HCT116 (cell line): Measurements from ENCODE around the gene MFRP. TPM values are rescaled to one million over a fixed set of nuclear protein-coding genes. Genes with fewer than 3 reads are reported as not detected.

Experiments used
- ATAC-seq: fragments of 200-7000 bp; cut with Tn5 transposase; 2 replicates; pipeline ENCODE4 v1.9.1; 2020; ENCODE audit warnings: mild to moderate bottlenecking, moderate library complexity
- BruUV-seq: library from RNA; stranded (reverse); fragments of 400-500 nt; replicated peaks from 2 replicates; lab custom pipeline; 2021; lab: Mats Ljungman, UMichigan
- CTCF ChIA-PET: fragments of 300-600 bp; sonication (Branson Sonifier 250); formaldehyde crosslinking; loops from one replicate; lab custom pipeline; 2021; ENCODE audit warnings: antibody characterized with exemption; lab: Charles Lee
- POLR2A ChIA-PET: fragments of 300-600, 350-600 bp; sonication (Branson Sonifier 250); formaldehyde crosslinking; loops from one replicate; lab custom pipeline; 2021; ENCODE audit warnings: antibody characterized with exemption; lab: Charles Lee
- RAD21 ChIA-PET, 2 experiments: fragments of 300-600 bp; sonication (Branson Sonifier 250); formaldehyde crosslinking; loops; one replicate each; lab custom pipeline; 2023; ENCODE audit warnings: low total read pairs in 2 of 2; ENCODE audit not compliant: uncharacterized antibody in 2 of 2, unreplicated experiment in 2 of 2, low non-redundant PET in 1 of 2; lab: Charles Lee
- DNase-seq: peaks from one replicate; pipeline ENCODE4 v3.0.0-alpha.2; 2010; ENCODE audit warnings: low read depth, low spot score
- H2AFZ ChIP-seq: fragments of 200-600 bp; shearing (Covaris generic), sonication (generic); 2 replicates; pipeline ENCODE4 v1.6.1; 2017; ENCODE audit warnings: low read depth, mixed run types, mixed read lengths, antibody characterized with exemption, low read length; ENCODE audit not compliant: poor library complexity, severe bottlenecking
- H3K27ac ChIP-seq: 2 replicates; pipeline ENCODE4 v1.5.1; 2012; ENCODE audit warnings: low read depth, low read length
- H3K27me3 ChIP-seq: fragments of 200-600 bp; sonication (generic); 2 replicates; pipeline ENCODE4 v1.6.1; 2016; ENCODE audit warnings: mixed run types, low read length, mixed read lengths; ENCODE audit not compliant: insufficient read depth
- H3K36me3 ChIP-seq, 2 experiments: fragments of 200-500 bp in 1 of 2; fragments of 200-600 bp in 1 of 2; sonication (Bioruptor generic) in 1 of 2; sonication (generic) in 1 of 2; 2 replicates each; pipeline versions ENCODE4 v1.5.1 to v1.6.1; 2014 to 2016; ENCODE audit warnings: low read length in 2 of 2, inconsistent platforms in 1 of 2, mixed read lengths in 1 of 2, mixed run types in 1 of 2; ENCODE audit not compliant: insufficient read depth in 2 of 2, control insufficient read depth in 1 of 2
- H3K4me1 ChIP-seq, 2 experiments: fragments of 200-600 bp in 1 of 2; sonication (generic) in 1 of 2; 2 replicates each; pipeline versions ENCODE4 v1.5.1 to v1.6.1; 2012 to 2017; ENCODE audit warnings: low read length in 2 of 2, inconsistent platforms in 1 of 2, mild to moderate bottlenecking in 1 of 2, mixed read lengths in 1 of 2, mixed run types in 1 of 2, moderate library complexity in 1 of 2; ENCODE audit not compliant: insufficient read depth in 2 of 2, control insufficient read depth in 1 of 2
- H3K4me2 ChIP-seq: fragments of 200-600 bp; sonication (generic); 2 replicates; pipeline ENCODE4 v1.6.1; 2017; ENCODE audit warnings: mixed run types, low read length, mixed read lengths
- H3K4me3 ChIP-seq, 2 experiments: fragments of 200-600 bp in 1 of 2; sonication (generic) in 1 of 2; replicated peaks in 1 of 2; 2 replicates each; pipeline ENCODE4 v1.5.1; 2011 to 2016; ENCODE audit warnings: low read length in 2 of 2, control low read depth in 1 of 2, low read depth in 1 of 2, mild to moderate bottlenecking in 1 of 2, mixed read lengths in 1 of 2, mixed run types in 1 of 2
- H3K79me2 ChIP-seq: fragments of 200-600 bp; sonication (generic); 2 replicates; pipeline ENCODE4 v1.6.1; 2017; ENCODE audit warnings: mild to moderate bottlenecking, mixed run types, low read length, moderate library complexity, mixed read lengths; ENCODE audit not compliant: insufficient read depth
- H3K9ac ChIP-seq: fragments of 200-600 bp; sonication (generic); 2 replicates; pipeline ENCODE4 v1.6.1; 2016; ENCODE audit warnings: low read length, mixed read lengths
- H3K9me2 ChIP-seq: fragments of 200-600 bp; sonication (generic), shearing (Covaris generic); 2 replicates; pipeline ENCODE4 v1.6.1; 2017; ENCODE audit warnings: mixed run types, mild to moderate bottlenecking, moderate library complexity; ENCODE audit not compliant: insufficient read depth
- H3K9me3 ChIP-seq, 2 experiments: fragments of 200-500 bp in 1 of 2; fragments of 200-600 bp in 1 of 2; sonication (Bioruptor generic) in 1 of 2; sonication (generic) in 1 of 2; 2 replicates each; pipeline ENCODE4 v1.6.1; 2014 to 2017; ENCODE audit warnings: low read length in 2 of 2, mixed read lengths in 2 of 2, inconsistent platforms in 1 of 2, low read depth in 1 of 2, mild to moderate bottlenecking in 1 of 2, mixed run types in 1 of 2, moderate library complexity in 1 of 2; ENCODE audit not compliant: control insufficient read depth in 1 of 2, insufficient read depth in 1 of 2
- H4K20me1 ChIP-seq: fragments of 200-600 bp; sonication (generic), shearing (Covaris generic); 2 replicates; pipeline ENCODE4 v1.6.1; 2017; ENCODE audit warnings: mixed run types, mild to moderate bottlenecking, moderate library complexity; ENCODE audit not compliant: insufficient read depth
- EGR1 ChIP-seq: IDR thresholded peaks from 2 replicates; pipeline ENCODE4 v1.6.1; 2012; ENCODE audit warnings: low read depth
- EZH2 ChIP-seq: fragments of 200-600 bp; sonication (generic); IDR thresholded peaks from 2 replicates; pipeline ENCODE4 v1.6.1; 2017; ENCODE audit warnings: antibody characterized with exemption, mixed run types
- POLR2AphosphoS5 ChIP-seq: IDR thresholded peaks from 2 replicates; pipeline ENCODE4 v1.6.1; 2011; ENCODE audit warnings: mild to moderate bottlenecking, low read depth, low read length, moderate library complexity
- SP1 ChIP-seq: IDR thresholded peaks from 2 replicates; pipeline ENCODE4 v1.6.1; 2012; ENCODE audit warnings: low read depth
- YY1 ChIP-seq: IDR thresholded peaks from 2 replicates; pipeline ENCODE4 v1.6.1; 2011; ENCODE audit warnings: low read length, low read depth, moderate library complexity, mild to moderate bottlenecking; ENCODE audit not compliant: insufficient replicate concordance; ENCODE audit errors: extremely low read depth
- ZBTB33 ChIP-seq: IDR thresholded peaks from 2 replicates; pipeline ENCODE4 v1.6.1; 2011; ENCODE audit warnings: mild to moderate bottlenecking, low read length, moderate library complexity; ENCODE audit not compliant: insufficient replicate concordance; ENCODE audit errors: extremely low read depth
- intact Hi-C: fragments of 100-400 bp; cut with micrococcal nuclease; formaldehyde crosslinking; loops from 2 replicates; pipeline ENCODE4 v1.10.0; 2022
- total RNA-seq: library from RNA; stranded (reverse); gene quantifications from one replicate; pipeline ENCODE4 v1.2.1, GENCODE V29; 2021; ENCODE audit not compliant: unreplicated experiment

The MFRP gene
- total RNA-seq, 1 experiment from 2014 or later, result not detected

GRCh38 chr11:119334174-119334930 is 12.2 kb downstream of the MFRP start, which contains the start of gene RNF26:
Gene RNF26, plus strand, starts transcription at chr11:119334527. Its CDS starts 596 bp downstream, at chr11:119335123.
- intact Hi-C loops, result no loop called here
- CTCF ChIA-PET, result interaction anchor here (0.7 to 1.6 kb wide), 2 partner anchors 12 to 22 kb away, joined by 3 to 4 read pairs; no protein-coding TSS in a partner anchor
- H3K4me3 ChIP-seq, result peak within 1 kb of the TSS; percentile 84 to 95
- H4K20me1 ChIP-seq, result no peaks in the 10 kb centered on the region
- H3K27ac ChIP-seq, result peak within 1 kb of the TSS; percentile 73
- TF ChIP-seq EGR1 (no peak), EZH2 (no peak), ZBTB33 (no peak), POLR2AphosphoS5 (peak; percentile 83), YY1 (peak; percentile 98), SP1 (peak; percentile 97)
- H3K4me1 ChIP-seq, result peaks cover 9 to 40% of the 10 kb centered on the region in 2 experiments
- peak within 1 kb of the TSS; percentile 89 for H3K4me2 ChIP-seq
- TSS peak; percentile 68 for BruUV-seq
- H3K79me2 ChIP-seq, result peaks cover 30% of the 10 kb centered on the region
- no peaks in the 10 kb centered on the region for H3K27me3 ChIP-seq
- H3K9ac ChIP-seq, result peak within 1 kb of the TSS; percentile 95
- no peaks in the 10 kb centered on the region for H3K9me3 ChIP-seq
- POLR2A ChIA-PET, result no interaction called here
- H3K9me2 ChIP-seq, result no peaks in the 10 kb centered on the region
- H3K36me3 ChIP-seq, result peaks cover 0 to 12% of the 10 kb centered on the region in 2 experiments; a peak in 2 of 4 replicates
- H2AFZ ChIP-seq, result peak within 1 kb of the TSS; percentile 74
- DNase-seq (peak; percentile 97), ATAC-seq (peak; percentile 81)
- RAD21 ChIA-PET, result no interaction called here
